Fibroblast of skin of right quadriceps (primary cell): ENCODE data around the gene EBF3.

ENCODE experiments used
- DNase-seq: peaks from one replicate; pipeline ENCODE4 v3.0.0-alpha.2; 2013

EBF3 gene

DNA sequence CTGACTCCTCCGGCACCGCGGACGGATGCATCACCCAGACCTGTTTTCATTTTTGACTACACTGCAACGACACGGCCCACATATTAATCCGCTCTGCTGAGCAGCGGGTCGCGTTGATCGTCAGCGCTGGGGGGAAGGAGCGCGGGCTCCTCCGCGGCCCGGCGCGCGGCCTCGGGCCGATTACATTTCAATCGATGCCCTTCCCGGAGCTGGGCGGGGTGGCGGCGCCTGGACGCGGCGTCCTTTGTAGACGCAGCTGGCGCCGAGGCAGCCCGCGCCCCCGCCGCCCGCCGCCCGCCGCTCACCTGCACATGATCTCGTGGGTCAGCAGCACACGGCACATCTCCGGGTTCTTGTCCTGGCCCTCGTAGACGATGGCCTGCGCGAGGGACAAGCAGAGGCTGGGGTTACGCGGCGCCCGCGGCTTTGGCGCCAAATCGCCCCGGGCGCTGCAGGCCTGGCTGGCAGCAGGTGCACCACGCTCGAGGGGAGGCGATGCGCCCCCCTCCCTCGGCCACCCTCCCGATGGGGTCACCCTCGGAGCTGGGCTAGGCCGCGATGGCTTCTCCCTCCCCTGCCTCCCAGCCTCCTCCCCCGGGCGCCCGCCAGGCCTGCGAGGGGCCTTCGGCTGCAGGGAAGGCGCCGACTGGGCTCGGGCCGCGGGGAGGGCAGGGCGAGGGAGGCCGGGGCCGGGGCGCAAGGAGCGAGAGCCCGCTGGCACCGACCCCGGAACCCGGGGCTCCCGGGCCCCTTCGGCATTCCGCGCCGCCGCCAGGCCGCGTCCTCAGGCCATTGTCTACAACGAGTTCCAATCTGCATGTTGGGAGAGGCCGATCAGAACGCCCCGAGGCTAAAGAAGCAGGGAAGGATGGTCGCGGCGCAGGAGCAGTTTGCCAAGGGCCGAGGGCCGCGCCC is 5.2 kb downstream of the EBF3 start:
- no peak for DNase-seq

DNA sequence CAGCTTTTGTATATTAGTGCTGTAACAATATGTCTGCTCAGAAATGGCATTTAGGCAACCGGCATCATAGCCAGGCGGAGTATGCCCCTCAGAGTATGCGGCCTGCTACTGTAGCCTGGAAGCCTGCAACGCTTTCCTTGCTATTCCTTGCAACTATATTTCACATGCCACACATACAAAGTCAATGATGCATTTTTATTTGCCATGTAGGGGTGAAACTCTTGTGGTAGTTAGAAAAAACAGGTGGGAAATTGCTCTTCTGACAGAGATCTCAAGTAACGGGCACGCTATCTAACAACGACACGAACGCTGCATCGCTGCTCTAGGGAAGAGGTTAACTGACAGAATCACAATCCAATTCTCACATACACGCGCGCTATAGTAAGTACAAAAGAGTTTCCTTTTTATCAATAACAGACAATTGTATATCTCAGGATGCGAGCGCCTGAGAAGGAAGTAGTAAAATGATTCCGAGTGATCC is 5.9 kb downstream of the EBF3 start:
- DNase-seq = peak; percentile 39

DNA sequence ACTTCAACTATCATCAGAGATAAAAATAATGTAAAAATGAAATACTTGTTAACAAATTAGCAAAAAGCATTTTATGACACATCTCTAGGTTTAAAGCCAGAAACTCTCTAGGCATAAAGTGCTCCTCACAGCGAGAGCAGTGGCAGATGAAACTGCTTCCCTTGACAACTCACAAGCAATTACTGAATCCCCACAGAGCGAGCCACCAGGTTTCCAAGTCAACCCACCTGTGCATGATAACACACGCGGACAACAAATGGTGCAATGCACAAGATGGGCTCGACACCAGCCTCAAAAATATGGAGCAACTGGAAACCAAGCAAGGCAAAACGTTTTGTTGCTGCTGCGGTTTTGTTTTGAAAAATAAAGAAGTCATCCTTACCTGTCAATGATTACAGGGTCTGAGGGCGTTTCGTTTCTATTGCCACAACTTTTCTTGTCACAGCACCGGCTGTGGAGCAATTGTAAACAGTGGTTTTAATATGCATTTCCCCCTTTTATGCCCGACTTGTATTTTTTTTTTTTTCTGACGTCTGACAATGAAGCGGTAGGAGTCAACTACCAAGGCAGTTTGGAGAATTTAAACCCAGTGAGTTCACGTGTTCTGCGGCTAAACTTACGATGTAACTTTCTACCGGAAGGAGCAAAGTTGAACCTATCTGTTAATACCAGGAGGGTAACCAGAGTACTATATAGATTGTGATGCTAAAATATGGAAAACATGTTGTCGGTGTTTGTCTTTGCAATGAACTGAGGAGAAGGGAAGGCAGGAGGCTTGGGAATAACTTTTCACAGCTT is 7.0 kb downstream of the EBF3 start:
- DNase-seq = no peak

DNA sequence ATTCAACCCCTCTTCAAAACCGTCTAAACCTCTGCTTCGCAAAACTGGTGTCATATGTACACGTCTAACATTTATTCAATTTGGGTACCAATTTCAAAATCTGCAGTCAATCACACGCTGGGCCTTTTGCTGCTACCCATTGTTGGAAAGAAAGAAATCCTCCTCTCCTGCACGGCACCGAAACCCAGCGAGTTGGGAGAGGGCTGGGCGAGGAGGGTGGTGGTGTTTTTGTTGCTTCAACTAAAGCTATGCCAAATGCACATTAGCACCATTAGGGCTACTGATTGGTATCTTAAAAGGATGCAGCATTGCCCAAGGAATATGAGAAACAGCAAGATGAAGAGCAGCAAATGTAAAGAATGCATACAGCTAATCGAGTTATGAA is 7.8 kb downstream of the EBF3 start:
- no peak for DNase-seq

DNA sequence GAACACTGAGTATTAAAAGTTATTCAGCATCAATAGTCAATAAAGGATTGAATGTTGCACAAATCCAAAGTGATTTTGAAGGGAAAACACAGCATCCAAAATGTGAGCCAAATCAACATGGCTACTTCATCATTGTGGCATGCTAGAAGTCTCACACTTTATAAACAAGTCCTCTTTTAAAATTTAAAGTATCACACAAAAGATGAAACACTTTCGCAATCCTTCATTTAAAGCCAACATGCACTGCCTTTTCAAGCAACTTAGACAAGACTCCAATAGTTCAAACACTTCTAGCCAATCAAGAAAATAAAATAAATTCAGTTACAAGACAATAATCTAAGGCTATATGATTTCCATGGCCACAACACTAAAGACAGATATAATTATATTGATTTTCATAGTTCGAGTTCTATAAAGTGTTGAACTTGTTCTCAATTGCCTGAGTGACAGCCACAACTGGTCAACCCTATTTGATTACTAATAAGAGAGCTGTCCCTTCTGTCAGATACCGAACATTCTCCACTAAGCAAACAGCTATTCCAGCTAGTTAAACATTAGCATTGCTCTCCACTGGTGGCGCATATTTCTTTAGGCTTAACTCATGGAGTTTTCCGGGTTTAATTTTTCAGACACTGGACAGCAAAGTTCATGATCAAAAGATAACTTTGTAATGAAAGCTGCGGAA is 8.3 kb downstream of the EBF3 start:
- no peak for DNase-seq

DNA sequence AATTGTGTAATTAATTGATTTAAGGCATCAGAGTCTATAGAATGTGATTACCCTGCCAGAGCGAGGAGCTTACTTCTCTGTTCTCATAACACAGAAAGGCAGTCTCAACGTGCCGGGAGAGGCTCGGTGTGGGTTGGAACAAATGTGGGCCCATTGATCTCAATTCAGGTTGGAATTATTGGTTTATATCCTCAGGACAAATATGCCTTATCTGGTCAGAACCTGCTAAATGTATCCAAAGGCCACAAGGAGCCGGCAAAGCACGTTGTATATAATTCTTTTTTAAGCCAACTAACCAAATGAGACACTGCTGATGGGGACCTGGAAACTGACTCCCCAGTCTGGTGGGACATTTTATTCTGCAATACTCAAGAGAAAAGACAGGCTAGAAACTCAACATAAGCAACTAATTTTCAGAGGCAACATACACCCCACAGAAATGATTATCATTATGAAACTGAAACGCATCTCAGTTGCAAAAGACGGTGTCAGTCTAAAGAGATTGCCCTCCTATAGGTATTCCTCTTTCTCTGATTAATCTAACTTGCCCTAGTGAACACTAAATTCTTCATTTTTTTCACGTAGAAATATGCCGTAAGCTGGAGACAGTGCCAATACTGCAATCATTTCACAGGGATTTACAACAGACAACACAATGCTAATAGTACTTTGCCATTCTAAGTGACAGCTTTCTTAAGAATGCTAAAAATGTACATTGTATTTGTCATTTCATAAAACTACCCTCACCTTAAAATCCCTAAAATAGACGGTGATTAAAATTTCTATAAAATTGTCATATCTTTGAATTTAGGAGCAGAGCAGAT is 9.4 kb downstream of the EBF3 start:
- DNase-seq = no peak

DNA sequence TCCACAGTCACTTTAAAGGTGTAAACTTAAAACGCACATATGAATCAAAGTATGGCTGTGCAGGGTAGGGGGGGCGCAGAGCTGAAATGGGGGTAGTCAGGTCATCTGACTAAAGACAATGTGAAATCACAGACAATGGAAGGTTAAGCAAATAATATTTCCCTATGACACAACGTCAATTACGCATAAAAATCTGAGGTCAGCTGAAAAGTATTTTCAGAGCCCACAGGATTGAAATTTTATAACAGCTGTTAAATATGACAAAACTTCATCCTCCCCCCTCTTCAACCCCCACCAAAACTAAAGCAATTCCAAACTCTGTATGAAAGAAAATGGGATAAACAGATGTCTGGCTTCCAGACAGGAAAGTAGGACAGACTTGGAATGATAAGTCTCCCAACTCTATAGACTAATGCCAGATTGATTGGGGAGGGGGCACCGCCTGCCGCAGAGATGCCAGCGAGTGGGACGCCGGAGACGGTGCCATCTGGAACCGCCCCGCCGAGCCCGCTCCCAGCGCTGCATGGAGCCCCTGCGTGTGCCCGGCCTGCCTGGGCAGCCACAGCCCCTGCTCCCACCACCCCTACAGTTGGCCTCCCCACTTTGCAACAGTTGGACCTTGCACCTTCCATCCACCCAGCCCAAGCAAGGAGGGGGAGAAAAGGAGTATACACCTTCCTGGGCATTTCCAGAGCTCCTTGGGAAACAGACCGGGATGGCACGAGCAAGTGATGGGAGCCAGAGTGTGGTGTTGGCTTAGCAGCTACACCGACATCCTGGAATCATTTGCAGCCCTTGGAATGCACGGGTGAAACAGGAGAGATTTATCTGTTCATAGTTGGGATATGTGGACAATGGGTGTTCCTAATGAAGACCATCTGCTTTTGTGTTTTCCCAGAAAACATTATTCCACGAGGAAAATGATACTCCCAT is 10.7 kb downstream of the EBF3 start:
- peak; percentile 76 for DNase-seq

DNA sequence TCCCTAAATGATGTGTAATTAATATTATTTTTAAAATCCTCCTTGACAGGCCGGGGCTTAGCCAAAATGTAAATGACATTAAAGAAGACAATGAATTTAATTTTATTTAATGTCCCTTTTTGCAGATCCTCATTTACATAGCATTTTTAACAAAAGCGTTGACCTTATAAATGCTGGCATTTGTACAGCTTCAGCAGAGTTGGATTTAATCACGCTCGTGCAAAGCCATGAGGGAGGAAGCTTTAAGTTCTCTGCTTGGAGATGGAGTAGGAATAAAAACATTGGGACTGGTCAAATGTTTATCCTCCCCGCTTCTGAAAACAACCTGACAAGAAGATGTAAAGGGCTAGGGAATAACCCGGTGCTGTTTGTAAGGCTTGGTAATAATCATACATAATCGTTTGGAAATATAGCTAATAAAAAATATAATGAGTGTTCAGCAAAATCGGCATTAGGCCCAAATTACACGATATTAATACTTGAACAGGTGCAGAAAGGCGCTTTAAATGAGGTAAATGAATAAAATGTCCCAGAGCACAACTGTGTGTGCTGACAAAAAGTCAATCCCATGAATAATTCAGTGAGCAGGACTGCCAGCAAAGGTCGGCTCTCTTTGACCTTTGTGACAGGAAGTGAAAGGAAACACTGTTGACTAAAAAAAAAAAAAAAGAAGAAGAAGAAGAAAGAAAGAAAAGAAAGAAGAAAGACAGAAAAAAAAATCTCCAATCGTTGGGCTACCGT is 11.5 kb downstream of the EBF3 start:
- DNase-seq = no peak

DNA sequence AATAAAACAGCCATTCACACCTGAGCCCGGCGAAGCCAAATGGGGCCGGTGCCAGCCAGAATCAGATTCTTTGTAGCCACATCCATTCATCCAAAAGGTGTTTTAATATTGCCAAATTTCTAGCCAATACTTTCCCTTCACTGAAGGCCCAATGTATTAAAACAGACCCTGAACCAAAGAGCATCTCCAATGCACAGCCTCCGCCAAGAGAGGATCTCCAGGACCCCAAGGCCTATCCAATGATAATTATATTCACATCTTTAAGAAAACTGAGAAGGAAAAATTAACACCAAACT is 12.2 kb downstream of the EBF3 start:
- DNase-seq = no peak

DNA sequence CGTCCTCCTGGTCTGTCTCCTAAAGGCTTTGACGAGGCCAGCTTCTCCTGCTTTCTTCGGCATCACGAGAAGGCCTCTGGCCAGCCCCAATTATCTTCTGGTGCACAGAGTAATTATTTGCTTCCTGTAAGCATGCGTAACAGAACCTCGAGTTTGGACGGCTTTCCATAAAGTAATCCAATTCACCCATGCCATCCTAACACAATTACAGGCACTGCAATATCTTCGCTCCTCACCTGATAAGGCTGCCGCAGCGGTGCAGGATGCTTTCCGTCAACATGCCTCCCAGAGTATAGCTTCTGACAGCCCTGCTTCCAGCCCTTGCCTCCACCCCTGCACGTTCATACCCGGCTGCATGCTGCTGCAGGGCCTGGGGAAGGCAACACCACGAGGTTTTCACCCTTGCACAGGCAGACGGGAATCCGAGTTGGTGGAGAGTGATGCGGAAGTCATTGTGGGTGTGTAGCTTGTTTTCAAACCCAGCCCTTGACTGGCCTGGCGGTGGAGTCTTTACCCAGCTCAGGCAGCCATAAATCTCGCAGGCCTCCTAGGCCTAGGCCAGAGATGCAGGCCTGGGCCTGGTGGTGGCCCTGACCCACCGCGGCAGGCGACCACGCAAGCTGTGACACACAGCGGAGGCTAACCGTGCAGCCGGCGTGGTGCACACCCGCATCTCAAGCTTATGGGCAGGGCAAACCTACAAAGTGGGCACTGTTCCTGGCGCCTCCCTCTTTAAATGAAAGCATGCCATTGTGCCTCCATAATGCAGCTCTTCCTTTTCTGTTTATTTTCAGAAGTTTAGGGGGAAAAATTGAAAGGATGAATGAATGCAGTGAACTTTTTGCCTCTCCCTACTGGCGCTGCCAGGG is 12.7 kb downstream of the EBF3 start:
- no peak for DNase-seq

DNA sequence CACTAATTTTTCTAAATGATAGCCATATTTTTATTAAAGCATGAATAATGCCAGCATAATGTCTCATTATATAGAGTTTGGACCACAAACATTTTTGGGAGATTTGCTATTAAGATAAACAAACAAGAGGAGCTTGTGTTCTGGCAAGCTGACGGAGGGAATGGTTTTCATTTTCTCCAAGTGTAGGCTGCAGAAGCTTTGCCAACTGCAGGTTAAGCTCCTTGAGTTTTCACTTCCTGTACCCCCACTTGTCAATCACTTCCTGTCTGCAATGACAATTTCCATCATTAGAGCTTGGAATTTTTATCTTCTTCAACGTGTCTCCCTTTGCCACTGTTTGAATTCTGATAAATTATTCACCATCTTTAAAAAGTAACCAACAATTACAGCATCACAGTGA is 13.4 kb downstream of the EBF3 start:
- peak; percentile 26 for DNase-seq

DNA sequence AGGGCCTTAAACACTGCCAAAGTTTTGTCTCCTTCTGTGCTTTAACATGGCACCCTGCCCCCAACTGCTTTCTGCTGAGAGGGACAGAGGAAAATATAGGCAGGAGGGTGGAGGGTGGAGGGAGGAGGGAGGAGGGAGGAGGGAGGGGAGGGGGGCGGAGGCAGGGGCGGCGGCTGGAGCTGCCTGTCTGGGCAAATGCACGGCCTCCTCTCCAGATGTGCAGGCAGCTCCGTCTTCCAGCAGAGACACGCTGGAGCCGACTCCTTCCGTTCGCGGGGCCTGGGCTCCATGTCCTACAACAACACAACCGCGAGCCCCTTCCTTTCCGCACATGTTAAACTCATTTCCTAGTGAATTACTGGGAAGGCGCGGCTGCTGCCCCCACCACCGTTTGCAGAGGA is 14.2 kb downstream of the EBF3 start:
- DNase-seq = peak; percentile 57

DNA sequence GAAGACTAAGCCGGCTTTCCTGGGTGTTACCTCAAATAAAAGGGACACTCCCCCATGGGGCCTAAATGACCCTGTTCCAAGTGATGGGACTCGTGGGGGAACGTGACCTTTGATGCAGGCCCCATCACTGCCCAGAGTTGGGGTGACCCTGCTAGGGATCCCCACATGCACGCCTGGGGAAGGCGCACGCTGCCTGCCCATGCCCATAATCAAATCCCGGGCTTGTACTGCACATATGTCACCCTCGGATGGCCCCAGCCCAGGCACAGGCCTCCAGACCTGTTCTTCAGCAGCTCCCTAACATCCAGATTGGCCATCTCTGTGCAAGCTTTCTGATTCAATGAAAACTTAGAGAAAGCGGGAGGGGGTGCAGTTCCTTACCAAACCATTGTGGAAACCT is 14.7 kb downstream of the EBF3 start:
- no peak for DNase-seq

DNA sequence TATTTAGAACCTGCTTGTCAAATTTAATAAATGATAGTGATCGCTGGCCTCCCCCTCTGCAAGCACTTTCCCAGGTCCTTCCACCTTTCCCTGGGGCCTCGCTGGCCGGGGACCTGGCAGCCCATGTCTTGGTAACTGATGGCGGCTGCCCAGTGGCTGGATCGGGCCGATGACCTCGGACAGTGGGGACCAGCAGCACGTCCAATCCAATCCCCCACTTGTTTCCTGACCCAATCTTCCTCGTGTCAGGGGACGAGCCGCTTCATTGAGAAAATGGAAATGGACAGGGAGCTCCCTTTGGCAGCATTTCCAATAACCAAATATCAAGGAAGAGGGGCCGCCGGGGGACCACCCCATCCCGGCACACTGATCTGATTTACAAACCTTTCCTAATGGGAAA is 17.2 kb downstream of the EBF3 start:
- DNase-seq = no peak

DNA sequence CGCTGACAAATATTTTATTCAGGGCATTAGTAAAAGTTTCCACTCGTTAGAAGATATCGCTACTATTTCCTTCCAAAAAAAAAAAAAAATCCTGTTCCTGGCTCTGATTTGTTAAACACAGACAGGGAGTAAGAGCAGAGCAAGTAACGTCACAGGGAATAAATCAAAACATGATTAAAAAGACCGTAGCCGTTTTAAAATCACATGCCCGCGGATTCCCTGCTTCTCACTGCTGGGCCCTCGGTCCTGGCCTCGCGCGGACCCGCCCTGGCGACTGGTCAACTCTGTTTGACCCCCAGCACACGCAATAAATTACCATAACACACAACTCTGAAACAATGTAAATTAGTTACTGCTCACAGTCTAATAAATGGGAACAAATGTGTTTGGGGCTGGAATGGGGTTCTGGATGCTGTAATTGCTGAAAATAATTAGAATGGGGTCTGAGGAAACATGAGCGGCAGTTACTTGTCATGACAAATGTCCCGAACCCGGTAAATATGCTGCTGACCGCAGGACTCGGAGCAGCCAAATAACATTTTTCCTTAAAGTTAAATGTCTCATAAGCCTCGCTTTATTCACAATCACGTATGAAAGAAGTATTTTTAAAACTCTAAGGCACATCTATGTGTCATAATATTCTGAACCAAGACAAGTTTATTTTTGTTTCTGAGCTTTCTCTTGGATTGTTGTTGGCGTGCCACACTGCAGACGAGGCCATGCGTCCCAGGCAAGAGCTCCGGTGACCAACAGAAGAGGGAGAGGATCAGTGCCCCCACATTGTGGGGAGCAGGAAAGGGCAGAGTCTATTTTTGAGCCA is 17.9 kb downstream of the EBF3 start:
- peak; percentile 44 for DNase-seq

DNA sequence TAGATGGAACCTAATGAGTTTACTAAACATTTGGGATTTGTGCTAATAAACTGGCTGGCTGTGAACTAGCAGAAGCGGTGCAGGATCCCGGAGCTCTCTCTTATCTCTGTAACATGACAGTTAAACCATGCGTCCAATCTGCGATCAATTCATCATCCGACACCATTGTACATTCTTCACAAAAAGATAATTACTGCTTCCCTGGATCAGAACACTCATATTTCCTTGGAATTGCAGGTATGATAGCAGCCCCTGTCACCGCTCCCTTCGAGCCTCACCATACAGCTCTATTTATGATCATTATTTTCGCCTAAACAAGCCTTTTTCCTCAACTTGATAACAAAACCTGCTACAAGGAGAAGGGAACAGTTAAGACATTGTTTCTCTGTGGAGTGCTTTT is 18.5 kb downstream of the EBF3 start:
- no peak for DNase-seq

DNA sequence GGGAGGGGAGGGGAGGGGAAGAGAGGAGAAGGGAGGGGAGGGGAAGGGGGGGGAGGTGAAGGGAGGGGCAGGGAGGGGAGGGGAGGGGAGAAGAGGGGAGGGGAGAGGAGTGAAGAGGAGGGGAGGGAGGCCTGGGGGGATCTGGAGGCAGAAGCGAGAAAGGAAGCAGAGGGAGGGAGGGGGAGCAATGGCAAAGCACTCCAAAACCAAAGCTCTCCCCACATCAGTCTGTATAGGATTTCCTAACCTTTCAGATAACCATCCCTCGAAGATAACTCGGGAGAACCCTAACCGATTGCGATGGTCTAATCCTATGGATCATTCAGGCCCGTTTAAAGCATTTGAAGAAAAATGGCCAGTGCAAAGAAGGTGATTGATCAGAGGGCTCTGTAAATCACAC is 19.0 kb downstream of the EBF3 start:
- DNase-seq = no peak

DNA sequence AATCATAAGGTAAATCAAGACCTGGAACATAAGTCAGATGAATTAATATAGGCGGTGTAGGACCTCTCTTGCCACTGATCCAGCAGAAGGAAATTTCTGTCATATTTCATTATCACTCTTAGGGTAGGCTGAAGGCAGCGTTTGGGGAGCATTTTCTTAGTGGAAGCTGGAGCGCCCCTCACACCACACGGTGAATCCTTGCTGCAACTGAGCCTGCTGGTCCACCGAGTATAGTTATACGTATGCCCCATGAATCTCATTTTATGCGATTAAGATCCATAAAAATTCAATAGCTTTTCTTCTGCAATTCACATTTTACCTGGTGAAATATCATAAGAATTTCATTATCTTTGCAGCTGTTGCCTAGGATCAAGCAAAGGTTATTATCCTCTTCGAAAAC is 19.6 kb downstream of the EBF3 start:
- DNase-seq = no peak
